ENCODE measurements around the gene PRG3.
"Not testable (repeated sequence)": the region's sequence is repeated elsewhere in the genome, so short reads cannot be mapped to it uniquely, and the experiment has no call there.

Gene PRG3

DNA sequence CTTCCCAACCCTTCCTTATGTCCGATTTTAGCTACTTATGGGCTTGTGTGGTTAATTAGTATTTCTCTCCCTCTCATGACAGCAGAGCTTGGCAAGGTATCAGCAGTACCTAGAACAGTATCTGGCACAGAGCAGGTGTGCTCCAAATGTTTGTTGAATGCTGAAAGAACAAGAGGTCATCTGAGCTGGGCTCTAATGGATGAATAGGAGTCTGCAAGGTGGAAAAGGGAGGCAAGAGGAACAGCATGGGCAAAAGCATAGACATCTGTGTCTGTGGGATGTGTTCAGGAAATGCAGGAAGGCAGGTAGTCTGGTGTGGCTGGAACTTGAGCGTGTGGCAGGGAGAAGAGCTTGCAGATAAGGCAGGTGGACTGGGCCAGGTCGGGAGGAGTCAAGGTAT is 19.0 kb downstream of the PRG3 start:
- H3K9me3 ChIP-seq (ENCODE audit: control insufficient read depth, low read length): no peaks in the 10 kb centered on the region
- H3K36me3 ChIP-seq (ENCODE audit: control insufficient read depth, insufficient read depth, low read length): no peaks in the 10 kb centered on the region
- H3K4me1 ChIP-seq (ENCODE audit: control insufficient read depth, insufficient read depth, low read length, poor library complexity, severe bottlenecking): no peaks in the 10 kb centered on the region
- no peak for DNase-seq
- H3K27me3 ChIP-seq (replicated peaks; ENCODE audit: control insufficient read depth, insufficient read depth, low read length, poor library complexity, severe bottlenecking): no peaks in the 10 kb centered on the region
- H3K27ac ChIP-seq (ENCODE audit: insufficient read depth, low read length, poor library complexity, severe bottlenecking): no peak overlapping the region
- H3K4me3 ChIP-seq (ENCODE audit: insufficient read depth, low read depth, low read length, poor library complexity, severe bottlenecking): no peak overlapping the region

DNA sequence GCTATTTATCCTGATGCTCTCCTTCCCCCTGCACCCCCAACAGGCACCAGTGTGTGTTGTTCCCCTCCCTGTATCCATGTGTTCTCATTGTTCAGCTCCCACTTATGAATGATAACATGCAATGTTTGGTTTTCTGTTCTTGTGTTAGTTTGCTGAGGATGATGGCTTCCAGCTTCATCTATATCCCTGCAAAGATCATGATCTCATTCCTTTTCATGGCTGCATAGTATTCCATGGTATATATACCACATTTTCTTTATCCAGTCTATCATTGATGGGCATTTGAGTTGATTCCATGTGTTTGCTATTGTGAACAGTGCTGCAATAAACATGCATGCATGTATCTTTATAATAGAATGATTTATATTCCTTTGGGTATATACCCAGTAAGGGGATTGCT is 19.5 kb downstream of the PRG3 start:
- H3K4me1 ChIP-seq (ENCODE audit: control insufficient read depth, insufficient read depth, low read length, poor library complexity, severe bottlenecking); DNase-seq; H3K9me3 ChIP-seq (ENCODE audit: control insufficient read depth, low read length); H3K27me3 ChIP-seq (replicated peaks; ENCODE audit: control insufficient read depth, insufficient read depth, low read length, poor library complexity, severe bottlenecking); H3K27ac ChIP-seq (ENCODE audit: insufficient read depth, low read length, poor library complexity, severe bottlenecking); H3K4me3 ChIP-seq (ENCODE audit: insufficient read depth, low read depth, low read length, poor library complexity, severe bottlenecking); H3K36me3 ChIP-seq (ENCODE audit: control insufficient read depth, insufficient read depth, low read length): not testable (repeated sequence)

DNA sequence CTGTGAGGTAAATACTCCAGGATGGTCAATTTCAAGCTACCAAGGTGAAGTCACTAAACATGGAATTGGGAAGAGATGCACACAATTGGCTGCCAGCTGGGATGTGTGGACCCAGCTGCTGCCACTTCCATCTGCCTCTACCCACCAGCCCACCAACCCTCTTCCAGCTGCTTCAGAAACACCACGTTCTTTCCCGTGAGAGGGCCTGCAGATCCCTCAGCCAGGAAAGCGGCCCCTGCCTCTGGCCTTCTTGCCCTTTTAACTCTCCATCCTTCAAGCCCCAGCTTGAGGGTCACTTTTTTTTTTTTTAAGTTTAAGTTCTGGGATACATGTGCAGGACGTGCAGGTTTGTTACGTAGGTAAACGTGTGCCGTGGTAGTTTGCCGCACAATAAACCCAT is 20.0 kb downstream of the PRG3 start:
- no peak overlapping the region for H3K4me3 ChIP-seq (ENCODE audit: insufficient read depth, low read depth, low read length, poor library complexity, severe bottlenecking)
- no peak for DNase-seq
- no peak overlapping the region for H3K27ac ChIP-seq (ENCODE audit: insufficient read depth, low read length, poor library complexity, severe bottlenecking)
- H3K4me1 ChIP-seq (ENCODE audit: control insufficient read depth, insufficient read depth, low read length, poor library complexity, severe bottlenecking): no peaks in the 10 kb centered on the region
- H3K36me3 ChIP-seq (ENCODE audit: control insufficient read depth, insufficient read depth, low read length): no peaks in the 10 kb centered on the region
- H3K9me3 ChIP-seq (ENCODE audit: control insufficient read depth, low read length): no peaks in the 10 kb centered on the region
- H3K27me3 ChIP-seq (replicated peaks; ENCODE audit: control insufficient read depth, insufficient read depth, low read length, poor library complexity, severe bottlenecking): no peaks in the 10 kb centered on the region

DNA sequence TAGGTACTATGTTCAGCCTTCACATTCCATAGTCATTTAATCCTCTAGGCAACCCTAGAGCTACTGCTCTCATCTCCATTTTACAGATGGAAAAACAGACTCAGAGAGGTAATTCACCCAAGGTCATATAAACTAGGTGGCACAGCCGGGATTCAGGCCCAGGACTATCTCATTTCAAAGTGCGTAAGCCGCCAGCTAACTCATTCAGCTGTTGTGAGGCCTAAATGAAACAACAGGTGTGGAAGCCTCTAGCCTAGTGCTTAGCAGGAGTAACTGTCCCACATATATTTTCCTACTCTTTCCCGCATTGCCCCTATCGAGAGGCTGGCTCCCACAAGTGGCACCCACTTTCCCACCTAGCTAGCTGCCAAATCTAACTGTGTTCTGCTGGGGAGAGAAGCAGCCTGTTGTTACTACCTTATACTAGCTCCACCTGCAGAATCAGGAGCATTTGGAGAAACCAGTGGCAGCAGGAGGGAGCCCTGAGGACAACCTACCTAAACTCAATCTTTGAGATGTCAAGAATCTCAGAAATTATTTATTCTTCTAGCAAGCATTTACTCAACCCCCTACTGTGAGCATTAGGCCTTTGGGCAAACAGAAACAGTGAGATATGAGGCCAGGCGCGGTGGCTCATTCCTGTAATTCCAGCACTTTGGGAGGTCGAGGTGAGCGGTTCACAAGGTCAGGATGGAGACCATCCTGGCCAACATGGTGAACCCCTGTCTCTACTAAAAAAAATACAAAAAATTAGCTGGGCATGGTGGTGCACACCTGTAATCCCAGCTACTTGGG is 20.9 kb downstream of the PRG3 start:
- Histone ChIP-seq H3K36me3 (ENCODE audit: control insufficient read depth, insufficient read depth, low read length) (no peaks in the 10 kb centered on the region), H3K4me3 (ENCODE audit: insufficient read depth, low read depth, low read length, poor library complexity, severe bottlenecking) (no peak overlapping the region), H3K27me3 (replicated peaks; ENCODE audit: control insufficient read depth, insufficient read depth, low read length, poor library complexity, severe bottlenecking) (no peaks in the 10 kb centered on the region), H3K27ac (ENCODE audit: insufficient read depth, low read length, poor library complexity, severe bottlenecking) (no peak overlapping the region), H3K4me1 (ENCODE audit: control insufficient read depth, insufficient read depth, low read length, poor library complexity, severe bottlenecking) (no peaks in the 10 kb centered on the region), H3K9me3 (ENCODE audit: control insufficient read depth, low read length) (no peaks in the 10 kb centered on the region)
- DNase-seq: no peak

DNA sequence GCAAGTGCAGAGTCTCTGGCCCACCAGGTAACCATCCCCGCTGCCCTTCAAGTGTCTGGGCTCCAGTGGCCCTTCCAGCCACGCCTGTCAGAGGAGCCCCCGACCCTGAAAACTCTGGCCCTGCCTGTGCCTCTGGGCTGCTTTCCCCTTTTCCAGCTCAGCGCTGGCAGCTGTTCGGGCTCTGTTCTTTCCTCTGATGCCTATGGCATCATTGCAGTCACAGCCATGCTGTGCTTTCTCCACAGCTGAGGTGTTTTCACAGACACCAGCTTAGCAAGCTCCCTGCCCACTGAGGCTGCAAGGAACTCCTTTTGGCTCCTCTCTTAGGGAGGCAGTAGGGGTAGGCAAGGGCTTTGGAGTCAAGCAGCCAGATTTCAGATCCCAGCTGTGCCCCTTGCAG is 21.6 kb downstream of the PRG3 start:
- no peak overlapping the region for H3K27ac ChIP-seq (ENCODE audit: insufficient read depth, low read length, poor library complexity, severe bottlenecking)
- H3K9me3 ChIP-seq (ENCODE audit: control insufficient read depth, low read length): no peaks in the 10 kb centered on the region
- no peaks in the 10 kb centered on the region for H3K27me3 ChIP-seq (replicated peaks; ENCODE audit: control insufficient read depth, insufficient read depth, low read length, poor library complexity, severe bottlenecking)
- no peaks in the 10 kb centered on the region for H3K4me1 ChIP-seq (ENCODE audit: control insufficient read depth, insufficient read depth, low read length, poor library complexity, severe bottlenecking)
- H3K4me3 ChIP-seq (ENCODE audit: insufficient read depth, low read depth, low read length, poor library complexity, severe bottlenecking): no peak overlapping the region
- no peak for DNase-seq
- no peaks in the 10 kb centered on the region for H3K36me3 ChIP-seq (ENCODE audit: control insufficient read depth, insufficient read depth, low read length)

DNA sequence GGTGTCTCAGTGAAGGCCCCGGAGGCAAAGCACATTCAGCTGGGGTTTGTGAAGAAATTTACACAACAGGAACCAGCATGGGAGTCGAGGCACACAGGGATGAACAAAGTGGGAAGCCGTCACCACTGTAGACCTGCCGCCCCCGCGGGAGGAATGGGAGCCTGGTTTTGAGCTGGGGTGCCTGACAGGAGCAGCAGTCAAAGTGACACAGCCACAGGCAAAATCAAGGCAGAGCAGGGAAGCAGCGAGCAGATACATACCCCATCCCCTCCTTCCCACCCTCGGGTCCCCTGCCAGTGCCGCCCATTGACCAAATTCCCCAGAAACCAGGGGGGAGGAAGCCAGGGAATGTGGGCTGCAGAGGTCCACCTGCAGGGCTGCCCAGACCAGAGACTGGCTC is 22.0 kb downstream of the PRG3 start:
- no peak for DNase-seq
- H3K4me1 ChIP-seq (ENCODE audit: control insufficient read depth, insufficient read depth, low read length, poor library complexity, severe bottlenecking): no peaks in the 10 kb centered on the region
- H3K27me3 ChIP-seq (replicated peaks; ENCODE audit: control insufficient read depth, insufficient read depth, low read length, poor library complexity, severe bottlenecking): no peaks in the 10 kb centered on the region
- H3K9me3 ChIP-seq (ENCODE audit: control insufficient read depth, low read length): no peaks in the 10 kb centered on the region
- no peaks in the 10 kb centered on the region for H3K36me3 ChIP-seq (ENCODE audit: control insufficient read depth, insufficient read depth, low read length)
- H3K4me3 ChIP-seq (ENCODE audit: insufficient read depth, low read depth, low read length, poor library complexity, severe bottlenecking): no peak overlapping the region
- H3K27ac ChIP-seq (ENCODE audit: insufficient read depth, low read length, poor library complexity, severe bottlenecking): no peak overlapping the region

DNA sequence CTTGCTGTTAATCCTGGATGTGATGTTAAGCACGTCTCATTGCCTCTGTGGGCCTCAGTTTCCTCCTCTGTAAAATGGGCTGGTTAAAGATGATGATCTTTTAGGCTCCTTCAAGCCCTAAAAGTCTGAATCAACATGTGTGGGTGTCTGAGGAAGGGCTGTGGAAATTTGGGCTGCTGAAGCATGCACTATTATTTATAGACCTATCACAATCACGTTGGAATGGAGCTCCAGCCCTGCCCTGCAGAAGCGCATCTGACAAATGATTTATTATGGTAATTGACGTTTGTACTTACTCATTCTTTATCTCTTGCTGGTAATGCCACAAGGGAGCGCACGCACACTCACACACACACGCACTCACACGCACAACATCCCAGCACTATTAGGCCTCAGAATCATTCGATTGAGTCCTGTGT is 22.4 kb downstream of the PRG3 start:
- H3K4me1 ChIP-seq (ENCODE audit: control insufficient read depth, insufficient read depth, low read length, poor library complexity, severe bottlenecking): no peaks in the 10 kb centered on the region
- H3K27me3 ChIP-seq (replicated peaks; ENCODE audit: control insufficient read depth, insufficient read depth, low read length, poor library complexity, severe bottlenecking): no peaks in the 10 kb centered on the region
- H3K27ac ChIP-seq (ENCODE audit: insufficient read depth, low read length, poor library complexity, severe bottlenecking): no peak overlapping the region
- no peak overlapping the region for H3K4me3 ChIP-seq (ENCODE audit: insufficient read depth, low read depth, low read length, poor library complexity, severe bottlenecking)
- no peak for DNase-seq
- no peaks in the 10 kb centered on the region for H3K9me3 ChIP-seq (ENCODE audit: control insufficient read depth, low read length)
- no peaks in the 10 kb centered on the region for H3K36me3 ChIP-seq (ENCODE audit: control insufficient read depth, insufficient read depth, low read length)

DNA sequence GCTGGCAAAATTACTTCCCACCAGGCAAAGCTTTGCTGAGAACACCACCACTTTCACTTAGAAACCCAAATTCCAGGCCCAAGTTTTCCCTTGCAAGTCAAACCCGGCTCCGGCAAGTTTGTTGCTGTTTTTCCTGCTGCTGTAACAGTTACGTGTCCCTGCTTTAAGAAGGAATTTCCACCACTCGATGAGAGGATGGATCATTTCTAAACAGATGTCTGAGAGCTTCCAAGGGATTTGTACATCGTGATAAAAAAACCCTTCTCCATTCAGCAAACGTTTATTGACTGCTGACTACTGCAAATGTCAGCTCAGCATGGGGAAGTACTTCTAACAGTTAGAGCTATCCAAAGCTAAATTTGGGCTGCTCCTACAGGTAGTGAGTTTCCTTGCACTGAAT is 23.1 kb downstream of the PRG3 start:
- H3K27me3 ChIP-seq (replicated peaks; ENCODE audit: control insufficient read depth, insufficient read depth, low read length, poor library complexity, severe bottlenecking): no peaks in the 10 kb centered on the region
- no peaks in the 10 kb centered on the region for H3K36me3 ChIP-seq (ENCODE audit: control insufficient read depth, insufficient read depth, low read length)
- no peak overlapping the region for H3K4me3 ChIP-seq (ENCODE audit: insufficient read depth, low read depth, low read length, poor library complexity, severe bottlenecking)
- no peak overlapping the region for H3K27ac ChIP-seq (ENCODE audit: insufficient read depth, low read length, poor library complexity, severe bottlenecking)
- DNase-seq: no peak
- H3K9me3 ChIP-seq (ENCODE audit: control insufficient read depth, low read length): no peaks in the 10 kb centered on the region
- H3K4me1 ChIP-seq (ENCODE audit: control insufficient read depth, insufficient read depth, low read length, poor library complexity, severe bottlenecking): no peaks in the 10 kb centered on the region

DNA sequence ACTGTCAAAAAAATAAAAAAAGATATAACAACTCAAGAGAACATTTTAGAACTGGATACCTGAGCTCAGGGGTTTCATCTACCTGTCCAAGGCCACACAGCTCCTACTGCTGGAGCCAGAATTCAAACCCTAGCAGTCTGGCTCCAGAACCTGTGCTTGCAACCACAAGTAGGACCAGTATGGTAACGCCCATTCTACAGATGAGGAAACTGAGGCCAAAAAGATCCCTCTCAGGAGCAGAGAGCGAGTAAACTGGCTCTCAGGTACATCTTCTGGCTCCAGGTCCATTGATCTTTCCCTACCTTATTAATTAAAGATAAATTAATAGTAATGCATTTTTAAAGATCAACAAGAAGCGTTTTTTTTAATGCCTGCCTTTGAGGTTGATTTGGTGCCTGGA is 23.6 kb downstream of the PRG3 start:
- H3K4me1 ChIP-seq (ENCODE audit: control insufficient read depth, insufficient read depth, low read length, poor library complexity, severe bottlenecking): no peaks in the 10 kb centered on the region
- H3K9me3 ChIP-seq (ENCODE audit: control insufficient read depth, low read length): no peaks in the 10 kb centered on the region
- DNase-seq: no peak

DNA sequence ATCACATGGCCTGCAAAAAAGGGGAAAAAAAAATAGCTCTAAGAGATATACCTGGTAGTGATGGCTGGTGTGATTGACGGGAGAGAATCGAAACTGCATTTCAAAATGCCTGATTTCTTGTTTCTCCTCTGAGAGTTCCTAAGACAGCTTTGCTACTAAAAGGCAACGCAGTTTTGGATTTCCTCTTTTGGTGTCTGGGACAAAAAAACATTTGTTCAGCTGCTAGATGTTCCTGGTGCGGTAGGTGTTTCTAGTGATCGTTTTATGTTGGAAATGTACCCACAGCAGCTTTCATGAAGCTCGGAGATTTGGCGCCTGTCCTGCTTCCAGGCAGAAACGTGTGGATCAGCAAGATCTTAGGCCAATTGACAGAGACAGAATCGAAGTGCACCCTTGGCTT is 24.7 kb downstream of the PRG3 start:
- no peak overlapping the region for H3K27ac ChIP-seq (ENCODE audit: insufficient read depth, low read length, poor library complexity, severe bottlenecking)
- H3K36me3 ChIP-seq (ENCODE audit: control insufficient read depth, insufficient read depth, low read length): no peaks in the 10 kb centered on the region
- H3K9me3 ChIP-seq (ENCODE audit: control insufficient read depth, low read length): no peaks in the 10 kb centered on the region
- H3K27me3 ChIP-seq (replicated peaks; ENCODE audit: control insufficient read depth, insufficient read depth, low read length, poor library complexity, severe bottlenecking): no peaks in the 10 kb centered on the region
- H3K4me1 ChIP-seq (ENCODE audit: control insufficient read depth, insufficient read depth, low read length, poor library complexity, severe bottlenecking): no peaks in the 10 kb centered on the region
- DNase-seq: no peak
- no peak overlapping the region for H3K4me3 ChIP-seq (ENCODE audit: insufficient read depth, low read depth, low read length, poor library complexity, severe bottlenecking)

More for the DNA sequence above, 23.6 kb downstream of the PRG3 start:
- Histone ChIP-seq H3K27ac (ENCODE audit: insufficient read depth, low read length, poor library complexity, severe bottlenecking) (no peak overlapping the region), H3K27me3 (replicated peaks; ENCODE audit: control insufficient read depth, insufficient read depth, low read length, poor library complexity, severe bottlenecking) (no peaks in the 10 kb centered on the region), H3K4me3 (ENCODE audit: insufficient read depth, low read depth, low read length, poor library complexity, severe bottlenecking) (no peak overlapping the region), H3K36me3 (ENCODE audit: control insufficient read depth, insufficient read depth, low read length) (no peaks in the 10 kb centered on the region)

Data from effector memory CD4-positive, alpha-beta T cell (primary cell).